Glomerular visceral epithelial cell (primary cell): ENCODE measurements around the gene RGS9.
"Not testable (repeated sequence)": the region's sequence is repeated elsewhere in the genome, so short reads cannot be mapped to it uniquely, and the experiment has no call there.

Source experiments
- DNase-seq: peaks from one replicate; pipeline ENCODE4 v3.0.0-alpha.2; 2016; ENCODE audit errors: extremely low spot score

Gene RGS9

GRCh38 chr17:65156185-65156834 is 19.1 kb downstream of the RGS9 start:
- DNase-seq, result no peak

- no peak for DNase-seq
Observed at GRCh38 chr17:65156835-65157565, 19.8 kb downstream of the RGS9 start.

GRCh38 chr17:65158041-65158440 is 20.9 kb downstream of the RGS9 start:
- no peak for DNase-seq

GRCh38 chr17:65158622-65159021 is 21.5 kb downstream of the RGS9 start:
- DNase-seq, result no peak

GRCh38 chr17:65160516-65160915 is 23.3 kb downstream of the RGS9 start:
- DNase-seq, result no peak

- DNase-seq, result peak; percentile 43
Observed at GRCh38 chr17:65163990-65164495, 26.9 kb downstream of the RGS9 start.

GRCh38 chr17:65166787-65167186 is 29.6 kb downstream of the RGS9 start:
- no peak for DNase-seq

GRCh38 chr17:65167566-65167965 is 30.4 kb downstream of the RGS9 start:
- DNase-seq, result no peak

GRCh38 chr17:65169691-65170090 is 32.5 kb downstream of the RGS9 start:
- no peak for DNase-seq

GRCh38 chr17:65170839-65171238 is 33.7 kb downstream of the RGS9 start:
- peak; percentile 52 for DNase-seq

GRCh38 chr17:65171752-65172151 is 34.6 kb downstream of the RGS9 start:
- DNase-seq, result no peak

GRCh38 chr17:65172496-65173136 is 35.4 kb downstream of the RGS9 start:
- no peak for DNase-seq

GRCh38 chr17:65173284-65173793 is 36.2 kb downstream of the RGS9 start:
- peak; percentile 74 for DNase-seq

GRCh38 chr17:65173976-65174683 is 37.0 kb downstream of the RGS9 start:
- DNase-seq, result no peak

GRCh38 chr17:65174974-65175373 is 37.8 kb downstream of the RGS9 start:
- no peak for DNase-seq

GRCh38 chr17:65175952-65176351 is 38.8 kb downstream of the RGS9 start:
- no peak for DNase-seq

GRCh38 chr17:65176646-65177409 is 39.7 kb downstream of the RGS9 start:
- DNase-seq, result no peak

- peak; percentile 46 for DNase-seq
Observed at GRCh38 chr17:65177901-65178300, 40.7 kb downstream of the RGS9 start.

- DNase-seq, result not testable (repeated sequence)
Observed at GRCh38 chr17:65180276-65180675, 43.1 kb downstream of the RGS9 start.

GRCh38 chr17:65180752-65181236 is 43.6 kb downstream of the RGS9 start:
- DNase-seq, result not testable (repeated sequence)
